Measurements from ENCODE around the gene FBXO11. TPM values are rescaled to one million over a fixed set of nuclear protein-coding genes. Genes with fewer than 3 reads are reported as not detected.

FBXO11 gene
- total and polyA plus RNA-seq, 2 donors (not counting 1 experiment from before 2014, with no cell fraction given): 37.7 to 81.6 TPM

DNA sequence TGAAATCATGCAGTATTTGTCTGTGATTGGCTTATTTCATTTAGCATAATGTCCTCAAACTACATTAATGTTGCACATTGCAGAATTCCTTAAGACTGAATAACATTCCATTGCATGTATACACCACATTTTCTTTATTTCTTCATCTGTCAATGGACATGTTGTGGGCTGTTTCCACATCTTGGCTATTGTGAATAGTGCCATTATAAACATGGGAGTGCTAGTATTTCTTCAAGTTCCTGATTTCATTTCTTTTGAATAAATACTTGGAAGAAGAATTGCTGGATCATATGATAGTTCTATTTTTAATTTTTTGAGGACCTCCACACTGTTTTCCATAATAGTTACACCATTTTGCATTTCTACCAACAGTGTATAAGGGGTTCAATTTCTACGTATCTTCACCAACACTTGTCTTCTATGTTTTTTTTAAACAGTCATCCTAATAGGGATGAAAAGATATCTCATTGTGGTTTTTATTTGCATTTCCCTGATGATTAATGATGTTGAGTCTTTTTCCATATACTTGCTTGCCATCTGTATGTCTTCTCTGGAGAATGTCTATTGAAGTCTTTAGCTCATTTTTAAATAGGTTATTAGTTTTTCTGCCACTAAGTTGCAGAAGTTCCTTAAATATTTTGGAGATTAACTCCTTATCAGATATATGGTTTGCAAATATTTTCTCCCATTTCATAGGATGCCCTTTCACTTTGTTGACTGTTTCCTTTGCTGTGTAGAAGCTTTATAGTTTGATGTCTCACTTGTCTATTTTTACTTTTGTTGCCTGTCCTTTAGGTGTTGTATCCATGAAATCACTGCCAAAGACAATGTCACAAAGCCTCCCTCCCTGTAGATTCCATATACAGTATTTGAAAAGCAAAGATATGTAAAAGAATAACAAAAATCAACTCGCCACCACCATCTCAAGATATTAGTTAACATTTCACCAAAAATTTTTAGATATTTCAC lies 14.6 kb downstream of the FBXO11 start:
- H3K4me3 ChIP-seq (replicated peaks in 1 of 4; ENCODE audit: control extremely low read depth in 1 of 4, insufficient read depth in 1 of 4, low read depth in 3 of 4, low read length in 4 of 4): no peak overlapping the region
- no peak overlapping the region for H3K9ac ChIP-seq (ENCODE audit: insufficient read depth, low read length)
- no peaks in the 10 kb centered on the region for H3K36me3 ChIP-seq (ENCODE audit: control insufficient read depth, insufficient read depth, low read length)
- H3K79me2 ChIP-seq (ENCODE audit: control insufficient read depth, insufficient read depth, low read length): peaks cover 98% of the 10 kb centered on the region
- peaks cover 3% of the 10 kb centered on the region for H3K4me1 ChIP-seq (ENCODE audit: control insufficient read depth, extremely low read depth, insufficient read depth, low read length)
- no peaks in the 10 kb centered on the region for H4K20me1 ChIP-seq (ENCODE audit: control insufficient read depth, extremely low read depth, insufficient read depth, low read length)
- H2AFZ ChIP-seq (ENCODE audit: low read length): no peak overlapping the region
- H3K27me3 ChIP-seq (ENCODE audit: control insufficient read depth, insufficient read depth, low read length): no peaks in the 10 kb centered on the region
- peak; percentile 51 to 77 for DNase-seq (ENCODE audit: low read depth in 2 of 2)
- H3K9me3 ChIP-seq (ENCODE audit: control insufficient read depth, insufficient read depth, low read depth, low read length): no peaks in the 10 kb centered on the region
- no peak overlapping the region for H3K4me2 ChIP-seq (ENCODE audit: extremely low read depth, insufficient read depth, low read length)
- TF ChIP-seq, protein P1, sequence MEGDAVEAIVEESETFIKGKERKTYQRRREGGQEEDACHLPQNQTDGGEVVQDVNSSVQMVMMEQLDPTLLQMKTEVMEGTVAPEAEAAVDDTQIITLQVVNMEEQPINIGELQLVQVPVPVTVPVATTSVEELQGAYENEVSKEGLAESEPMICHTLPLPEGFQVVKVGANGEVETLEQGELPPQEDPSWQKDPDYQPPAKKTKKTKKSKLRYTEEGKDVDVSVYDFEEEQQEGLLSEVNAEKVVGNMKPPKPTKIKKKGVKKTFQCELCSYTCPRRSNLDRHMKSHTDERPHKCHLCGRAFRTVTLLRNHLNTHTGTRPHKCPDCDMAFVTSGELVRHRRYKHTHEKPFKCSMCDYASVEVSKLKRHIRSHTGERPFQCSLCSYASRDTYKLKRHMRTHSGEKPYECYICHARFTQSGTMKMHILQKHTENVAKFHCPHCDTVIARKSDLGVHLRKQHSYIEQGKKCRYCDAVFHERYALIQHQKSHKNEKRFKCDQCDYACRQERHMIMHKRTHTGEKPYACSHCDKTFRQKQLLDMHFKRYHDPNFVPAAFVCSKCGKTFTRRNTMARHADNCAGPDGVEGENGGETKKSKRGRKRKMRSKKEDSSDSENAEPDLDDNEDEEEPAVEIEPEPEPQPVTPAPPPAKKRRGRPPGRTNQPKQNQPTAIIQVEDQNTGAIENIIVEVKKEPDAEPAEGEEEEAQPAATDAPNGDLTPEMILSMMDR (conservative IDR thresholded peaks at IDR 0.05 in 1 of 2, IDR thresholded peaks at IDR 0.05 in 1 of 2; ENCODE audit: low read depth in 1 of 2, low read length in 2 of 2): no peak
- no peak for TF ChIP-seq EZH2 (IDR thresholded peaks at IDR 0.05; ENCODE audit: low read length, missing control alignments)
- H3K27ac ChIP-seq (ENCODE audit: insufficient read depth, low read length): no peak overlapping the region

DNA sequence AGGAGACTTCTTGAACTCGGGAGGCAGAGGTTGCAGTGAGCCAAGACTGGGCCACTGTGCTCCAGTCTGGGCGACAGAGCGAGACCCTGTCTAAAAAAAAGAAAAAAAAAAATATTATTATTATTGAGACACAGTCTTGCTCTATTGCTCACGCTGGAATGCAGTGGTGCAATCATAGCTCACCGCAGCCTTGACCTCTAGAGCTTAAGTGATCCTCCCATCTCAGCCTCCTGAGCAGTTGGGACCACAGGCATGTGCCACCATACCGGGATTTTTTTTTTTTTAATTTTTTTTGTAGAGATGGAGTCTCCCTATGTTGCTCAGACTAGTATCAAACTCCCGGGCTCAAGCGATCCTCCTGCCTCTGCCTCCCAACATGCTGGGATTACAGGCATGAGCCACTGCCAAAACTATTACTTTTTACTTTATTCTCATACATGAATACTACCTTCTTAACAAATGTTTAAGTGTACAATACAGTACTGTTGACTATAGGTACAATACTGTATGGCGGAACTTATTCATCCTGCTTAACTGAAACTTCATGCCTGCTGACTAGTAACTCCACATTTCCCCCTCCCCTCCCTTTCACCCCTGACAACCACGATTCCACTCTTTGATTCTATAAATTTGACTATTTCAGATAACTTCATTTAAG lies 15.5 kb downstream of the FBXO11 start:
- TF ChIP-seq, protein P1 (conservative IDR thresholded peaks at IDR 0.05 in 1 of 2, IDR thresholded peaks at IDR 0.05 in 1 of 2; ENCODE audit: low read depth in 1 of 2, low read length in 2 of 2): no peak
- TF ChIP-seq EZH2 (IDR thresholded peaks at IDR 0.05; ENCODE audit: low read length, missing control alignments): no peak
- Histone ChIP-seq H3K4me3 (replicated peaks in 1 of 4; ENCODE audit: control extremely low read depth in 1 of 4, insufficient read depth in 1 of 4, low read depth in 3 of 4, low read length in 4 of 4) (no peak overlapping the region), H2AFZ (ENCODE audit: low read length) (no peak overlapping the region), H3K4me2 (ENCODE audit: extremely low read depth, insufficient read depth, low read length) (no peak overlapping the region), H3K36me3 (ENCODE audit: control insufficient read depth, insufficient read depth, low read length) (no peaks in the 10 kb centered on the region), H3K9me3 (ENCODE audit: control insufficient read depth, insufficient read depth, low read depth, low read length) (no peaks in the 10 kb centered on the region), H3K9ac (ENCODE audit: insufficient read depth, low read length) (no peak overlapping the region), H3K27me3 (ENCODE audit: control insufficient read depth, insufficient read depth, low read length) (no peaks in the 10 kb centered on the region), H3K4me1 (ENCODE audit: control insufficient read depth, extremely low read depth, insufficient read depth, low read length) (peaks cover 3% of the 10 kb centered on the region), H3K79me2 (ENCODE audit: control insufficient read depth, insufficient read depth, low read length) (peaks cover 96% of the 10 kb centered on the region), H4K20me1 (ENCODE audit: control insufficient read depth, extremely low read depth, insufficient read depth, low read length) (no peaks in the 10 kb centered on the region), H3K27ac (ENCODE audit: insufficient read depth, low read length) (no peak overlapping the region)
- peak; percentile 26 to 43 for DNase-seq (ENCODE audit: low read depth in 2 of 2)

DNA sequence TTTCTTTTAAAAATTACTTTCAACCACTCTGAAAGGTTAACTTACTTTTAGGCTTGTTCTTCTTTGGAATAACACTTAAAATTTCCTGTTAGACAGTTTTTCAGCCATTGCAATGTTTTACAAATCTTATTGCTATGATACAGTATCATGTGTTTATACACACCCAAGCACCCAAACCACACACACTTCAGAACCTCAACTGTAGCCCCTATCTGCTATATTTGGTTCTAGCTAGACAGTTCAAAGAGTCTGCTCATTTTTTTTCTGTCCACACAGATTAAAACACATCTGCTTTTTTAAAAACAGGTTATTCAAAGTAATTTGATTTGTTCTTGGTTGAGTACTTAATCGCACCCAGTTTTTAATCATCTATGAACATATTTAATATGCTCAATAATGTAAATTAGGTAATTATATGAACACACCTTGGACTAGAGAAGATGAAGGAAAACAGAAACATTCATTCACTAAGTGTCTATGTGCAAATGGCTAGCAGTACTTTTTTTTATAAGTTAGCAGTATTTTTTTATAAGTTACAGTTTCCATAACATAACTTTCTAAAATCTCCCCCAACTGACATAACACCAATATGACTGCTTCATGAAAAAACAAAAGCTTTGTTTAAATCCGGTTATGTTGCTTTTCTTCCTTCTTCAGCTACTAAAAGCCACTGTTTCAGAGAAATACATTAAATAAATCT lies 17.6 kb downstream of the FBXO11 start:
- H3K4me2 ChIP-seq (ENCODE audit: extremely low read depth, insufficient read depth, low read length): no peak overlapping the region
- no peaks in the 10 kb centered on the region for H3K36me3 ChIP-seq (ENCODE audit: control insufficient read depth, insufficient read depth, low read length)
- no peak overlapping the region for H3K9ac ChIP-seq (ENCODE audit: insufficient read depth, low read length)
- no peaks in the 10 kb centered on the region for H3K9me3 ChIP-seq (ENCODE audit: control insufficient read depth, insufficient read depth, low read depth, low read length)
- H4K20me1 ChIP-seq (ENCODE audit: control insufficient read depth, extremely low read depth, insufficient read depth, low read length): no peaks in the 10 kb centered on the region
- H3K4me3 ChIP-seq (replicated peaks in 1 of 4; ENCODE audit: control extremely low read depth in 1 of 4, insufficient read depth in 1 of 4, low read depth in 3 of 4, low read length in 4 of 4): no peak overlapping the region
- no peak for TF ChIP-seq EZH2 (IDR thresholded peaks at IDR 0.05; ENCODE audit: low read length, missing control alignments)
- TF ChIP-seq, protein P1 (conservative IDR thresholded peaks at IDR 0.05 in 1 of 2, IDR thresholded peaks at IDR 0.05 in 1 of 2; ENCODE audit: low read depth in 1 of 2, low read length in 2 of 2): no peak
- no peak overlapping the region for H3K27ac ChIP-seq (ENCODE audit: insufficient read depth, low read length)
- H3K4me1 ChIP-seq (ENCODE audit: control insufficient read depth, extremely low read depth, insufficient read depth, low read length): peaks cover 2% of the 10 kb centered on the region
- DNase-seq (ENCODE audit: low read depth in 2 of 2): peak; percentile 56 to 62
- no peak overlapping the region for H2AFZ ChIP-seq (ENCODE audit: low read length)
- peaks cover 92% of the 10 kb centered on the region for H3K79me2 ChIP-seq (ENCODE audit: control insufficient read depth, insufficient read depth, low read length)
- H3K27me3 ChIP-seq (ENCODE audit: control insufficient read depth, insufficient read depth, low read length): no peaks in the 10 kb centered on the region

Data from fibroblast of lung (primary cell).